T-cell (primary cell): ENCODE data around the gene TEAD2. TPM values are rescaled to one million over a fixed set of nuclear protein-coding genes. Genes with fewer than 3 reads are reported as not detected.
A peak's percentile ranks its signal among the peaks of the same experiment; 100 is the strongest.

Experiments used
- ATAC-seq, 4 experiments: fragments of 200-7000 bp in 3 of 4; fragments of 150-1000 bp in 1 of 4; cut with Tn5 transposase; replicated peaks in 1 of 4; 1 replicate in 3 of 4; 2 replicates in 1 of 4; pipeline ENCODE4 v1.10.0; 2021; ENCODE audit warnings: moderate library complexity in 3 of 4, mild to moderate bottlenecking in 2 of 4, moderate number of reproducible peaks in 1 of 4
- CTCF ChIA-PET, 2 donors: fragments of 300-600 bp; sonication (Branson Sonifier 250); formaldehyde crosslinking; loops; one replicate each; lab custom pipeline; 2022; ENCODE audit warnings: antibody characterized with exemption in 2 of 2; lab: Charles Lee
- POLR2A ChIA-PET, 2 donors: fragments of 300-600 bp; sonication (Branson Sonifier 250); formaldehyde crosslinking; loops; one replicate each; lab custom pipeline; 2022; ENCODE audit warnings: antibody characterized with exemption in 2 of 2; lab: Charles Lee
- DNase-seq, 35 experiments: peaks; one replicate each; pipeline versions ENCODE4 v3.0.0 to v3.0.0-alpha.2; 2013 to 2023
- H3K27ac ChIP-seq: one replicate; pipeline ENCODE4 v1.5.1; 2013; ENCODE audit warnings: low read length
- H3K27me3 ChIP-seq, 2 experiments: replicated peaks in 1 of 2; 1 replicate in 1 of 2; 2 replicates in 1 of 2; pipeline versions ENCODE4 v1.6.1 to v1.7.0; 2013; ENCODE audit warnings: low read length in 1 of 2, mixed read lengths in 1 of 2; ENCODE audit not compliant: control insufficient read depth in 2 of 2, insufficient read depth in 2 of 2; ENCODE audit errors: extremely low read depth in 1 of 2
- H3K36me3 ChIP-seq, 2 donors: 1 replicate in 1 of 2; 2 replicates in 1 of 2; pipeline versions ENCODE4 v1.6.1 to v1.7.0; 2013; ENCODE audit warnings: low read length in 1 of 2; ENCODE audit not compliant: control insufficient read depth in 2 of 2, insufficient read depth in 1 of 2; ENCODE audit errors: extremely low read depth in 1 of 2
- H3K4me1 ChIP-seq, 2 experiments: 1 replicate in 1 of 2; 2 replicates in 1 of 2; pipeline versions ENCODE4 v1.6.1 to v1.7.0; 2013; ENCODE audit warnings: low read length in 2 of 2, mixed read lengths in 1 of 2; ENCODE audit not compliant: insufficient read depth in 2 of 2, control insufficient read depth in 1 of 2; ENCODE audit errors: extremely low read depth in 1 of 2
- H3K4me3 ChIP-seq, 2 donors: 1 replicate in 1 of 2; 2 replicates in 1 of 2; pipeline versions ENCODE4 v1.5.1 to v1.7.0; 2013; ENCODE audit warnings: mild to moderate bottlenecking in 2 of 2, low read length in 1 of 2, moderate library complexity in 1 of 2; ENCODE audit not compliant: control insufficient read depth in 1 of 2; ENCODE audit errors: extremely low read depth in 1 of 2
- H3K9me3 ChIP-seq: 2 replicates; pipeline ENCODE4 v1.7.0; 2013
- H3K27ac Mint-ChIP-seq, 2 donors: one replicate each; pipeline ENCODE4 v1.8.0; 2020 to 2021; ENCODE audit warnings: mild to moderate bottlenecking in 2 of 2, mixed read lengths in 2 of 2
- H3K27me3 Mint-ChIP-seq, 2 donors: one replicate each; pipeline ENCODE4 v1.8.0; 2021 to 2022; ENCODE audit warnings: mixed read lengths in 2 of 2
- H3K36me3 Mint-ChIP-seq: one replicate; pipeline ENCODE4 v1.8.0; 2021; ENCODE audit warnings: mixed read lengths
- H3K4me1 Mint-ChIP-seq, 3 donors: one replicate each; pipeline ENCODE4 v1.8.0; 2020 to 2022; ENCODE audit warnings: mixed read lengths in 3 of 3, mild to moderate bottlenecking in 1 of 3
- H3K4me3 Mint-ChIP-seq, 3 donors: one replicate each; pipeline ENCODE4 v1.8.0; 2020 to 2022; ENCODE audit warnings: mild to moderate bottlenecking in 3 of 3, mixed read lengths in 3 of 3, moderate library complexity in 3 of 3
- H3K9me3 Mint-ChIP-seq, 3 donors: one replicate each; pipeline ENCODE4 v1.8.0; 2020 to 2022; ENCODE audit warnings: mixed read lengths in 3 of 3
- WGBS: methylation state at CpG from one replicate; pipeline ENCODE4 v1.1.5; 2013; ENCODE audit warnings: missing lambda C conversion rate; ENCODE audit not compliant: insufficient coverage; 5-methylcytosine and 5-hydroxymethylcytosine counted together
- total RNA-seq, 35 experiments: library from RNA in 6 of 35; stranded (reverse) in 6 of 35; fragments of 120-200 nt in 1 of 35; gene quantifications; one replicate each; pipeline versions ENCODE4 v1.2.1 to v1.2.4 and lab custom pipeline; 2013 to 2026

The TEAD2 gene
- total RNA-seq, 5 donors from 2014 or later (not counting 1 experiment from before 2014, with no cell fraction given): 0.20 to 0.43 (median 0.28) TPM; not detected in 2

DNA sequence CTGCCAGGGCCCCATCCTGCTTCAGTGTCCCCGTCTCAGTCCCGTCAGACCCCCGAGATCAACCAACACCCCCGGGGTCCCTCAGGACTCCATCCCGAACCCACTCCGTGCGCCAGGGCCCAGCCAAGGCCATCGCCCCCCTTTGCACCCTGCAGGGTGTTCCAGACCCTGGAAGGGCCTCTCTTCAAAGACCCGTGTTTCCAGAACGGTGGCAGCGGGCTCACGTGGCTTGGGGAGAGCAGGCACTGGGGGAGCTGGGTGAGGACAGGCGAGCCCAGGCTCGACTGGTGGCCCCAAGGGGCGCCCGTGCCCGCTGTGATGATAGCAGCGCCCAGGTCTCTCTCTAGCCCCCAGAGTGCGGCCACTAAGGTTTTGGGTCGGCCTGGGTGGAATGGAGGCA lies 27.2 kb upstream of the TEAD2 start:
- ChIA-PET POLR2A (no interaction called here), CTCF (interaction anchor here in 1 of 2 donors (0.5 kb wide), 1 partner anchor 23 kb away, joined by 3 read pairs; no protein-coding TSS in a partner anchor)
- peaks cover 0 to 5% of the 10 kb centered on the region in 2 experiments for H3K27me3 ChIP-seq
- 96% methylated on average over 18 of the region's 20 CpGs for WGBS
- no peak overlapping the region for H3K4me3 Mint-ChIP-seq
- no peak overlapping the region for H3K27ac ChIP-seq
- no peaks in the 10 kb centered on the region for H3K9me3 ChIP-seq
- H3K27ac Mint-ChIP-seq: no peak overlapping the region
- H3K4me3 ChIP-seq: no peak overlapping the region
- peaks cover 0 to 1% of the 10 kb centered on the region in 2 donors for H3K27me3 Mint-ChIP-seq
- H3K9me3 Mint-ChIP-seq: no peaks in the 10 kb centered on the region
- H3K4me1 ChIP-seq: peaks cover 2 to 23% of the 10 kb centered on the region in 2 experiments
- no peak for DNase-seq
- no peaks in the 10 kb centered on the region for H3K36me3 ChIP-seq
- H3K36me3 Mint-ChIP-seq: no peaks in the 10 kb centered on the region
- ATAC-seq: no peak
- H3K4me1 Mint-ChIP-seq: peaks cover 16 to 24% (median 19%) of the 10 kb centered on the region in 3 donors

DNA sequence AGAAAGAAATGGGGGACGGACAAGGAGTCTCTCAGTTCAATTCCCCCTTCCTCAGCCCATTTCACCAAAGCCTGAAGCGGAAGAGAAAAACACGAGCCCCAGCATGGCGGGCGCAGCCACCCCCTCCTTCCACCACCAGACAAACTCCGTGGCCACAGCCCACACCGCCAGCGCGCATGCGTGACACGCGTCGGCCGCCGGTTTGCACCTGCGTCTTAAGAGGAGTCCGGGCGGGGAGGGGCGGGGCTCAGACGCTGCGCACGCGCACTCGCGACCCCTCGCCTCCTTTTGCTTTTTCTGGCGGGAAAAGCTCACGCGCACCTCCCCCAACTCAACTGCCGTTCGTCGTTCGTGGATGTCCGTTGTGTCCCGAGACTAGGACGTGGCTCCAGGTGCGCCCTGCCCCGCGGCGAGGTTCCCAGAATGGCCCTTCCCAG lies 25.7 kb upstream of the TEAD2 start, which contains the start of gene KASH5:
KASH5 (plus strand) TSS at position 314 of the 437 bp plus-strand sequence. CDS start 2,635 bp downstream, outside the sequence.
- ATAC-seq: peak; percentile 72 to 87 (median 84)
- H3K36me3 ChIP-seq: no peaks in the 10 kb centered on the region
- H3K4me1 ChIP-seq: peaks cover 2 to 23% of the 10 kb centered on the region in 2 experiments
- H3K27me3 ChIP-seq: peaks cover 0 to 4% of the 10 kb centered on the region in 2 experiments
- ChIA-PET POLR2A (no interaction called here), CTCF (interaction anchor here in 1 of 2 donors (0.7 kb wide), 1 partner anchor 66 kb away, joined by 5 read pairs; no protein-coding TSS in a partner anchor)
- H3K4me3 Mint-ChIP-seq: peak within 1 kb of the TSS; percentile 37 to 63 (median 39)
- DNase-seq: peak; percentile 57 to 93 (median 82)
- peak within 1 kb of the TSS in 1 of 2 donors; percentile 17 for H3K4me3 ChIP-seq
- peak within 1 kb of the TSS; percentile 27 to 39 for H3K27ac Mint-ChIP-seq
- no peaks in the 10 kb centered on the region for H3K9me3 ChIP-seq
- H3K9me3 Mint-ChIP-seq: no peaks in the 10 kb centered on the region
- H3K27ac ChIP-seq: no peak within 1 kb of the TSS
- peaks cover 0 to 1% of the 10 kb centered on the region in 2 donors for H3K27me3 Mint-ChIP-seq
- no peaks in the 10 kb centered on the region for H3K36me3 Mint-ChIP-seq
- peaks cover 16 to 24% (median 19%) of the 10 kb centered on the region in 3 donors for H3K4me1 Mint-ChIP-seq
- 40% methylated on average over 27 of the region's 40 CpGs for WGBS

DNA sequence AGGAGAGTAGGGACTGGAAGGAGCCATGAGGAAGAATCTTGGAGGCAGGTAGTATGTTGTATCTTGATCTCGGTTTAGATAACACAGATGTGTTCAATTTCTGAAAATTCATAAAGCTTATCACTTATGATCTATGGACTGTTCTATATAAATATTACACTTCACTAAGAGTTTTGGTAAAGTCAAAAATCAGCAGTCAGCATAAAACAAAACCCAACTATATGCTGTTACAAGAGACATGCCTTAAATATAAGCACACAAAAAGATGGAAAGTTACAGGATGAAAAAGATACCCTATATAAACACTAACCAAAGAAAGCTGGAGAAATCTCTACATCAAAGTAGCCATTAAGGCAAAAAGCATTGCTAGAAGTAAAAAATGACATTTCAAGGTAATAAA lies 21.4 kb upstream of the TEAD2 start:
- ATAC-seq (no peak), DNase-seq (no peak)
- no peak overlapping the region for H3K27ac ChIP-seq
- ChIA-PET POLR2A (no interaction called here), CTCF (interaction anchor here (0.6 to 0.7 kb wide), 3 partner anchors 185 to 895 kb away, joined by 3 to 7 read pairs (median 3); no protein-coding TSS in a partner anchor)
- Mint-ChIP-seq H3K36me3 (no peaks in the 10 kb centered on the region), H3K27ac (no peak overlapping the region), H3K9me3 (peaks cover 0 to 8% (median 3%) of the 10 kb centered on the region in 3 donors), H3K27me3 (peaks cover 0 to 3% of the 10 kb centered on the region in 2 donors), H3K4me3 (no peak overlapping the region), H3K4me1 (peaks cover 7 to 12% (median 8%) of the 10 kb centered on the region in 3 donors)
- no peak overlapping the region for H3K4me3 ChIP-seq
- H3K36me3 ChIP-seq: no peaks in the 10 kb centered on the region
- peaks cover 0 to 10% of the 10 kb centered on the region in 2 experiments for H3K27me3 ChIP-seq
- H3K4me1 ChIP-seq: peaks cover 2 to 10% of the 10 kb centered on the region in 2 experiments
- no CpG with 5 or more reads among the region's 1 CpG for WGBS
- peaks cover 2% of the 10 kb centered on the region for H3K9me3 ChIP-seq

DNA sequence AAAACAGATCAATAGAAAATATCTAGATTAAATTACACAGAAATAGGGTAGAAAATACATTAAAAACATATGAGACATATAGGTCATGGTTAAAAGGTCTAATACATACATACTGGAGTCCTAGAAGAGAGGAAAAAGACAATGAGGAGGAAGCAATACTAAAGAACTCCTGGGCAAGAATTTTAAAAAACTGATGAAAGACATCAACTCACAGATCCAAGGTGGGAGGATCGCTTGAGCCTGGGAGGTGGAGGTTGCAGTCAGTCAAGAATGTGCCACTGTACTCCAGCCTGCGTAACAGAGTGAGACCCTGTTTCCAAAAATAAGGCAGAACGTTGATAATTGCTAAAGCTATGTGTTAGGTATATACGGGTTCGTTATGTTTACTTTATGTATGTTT lies 20.4 kb upstream of the TEAD2 start:
- no peak overlapping the region for H3K4me3 ChIP-seq
- no peak overlapping the region for H3K27ac ChIP-seq
- peaks cover 2% of the 10 kb centered on the region for H3K9me3 ChIP-seq
- DNase-seq (no peak), ATAC-seq (no peak)
- H3K36me3 ChIP-seq: no peaks in the 10 kb centered on the region
- peaks cover 0 to 10% of the 10 kb centered on the region in 2 experiments for H3K27me3 ChIP-seq
- Mint-ChIP-seq H3K27ac (no peak overlapping the region), H3K4me1 (peaks cover 2 to 6% (median 3%) of the 10 kb centered on the region in 3 donors), H3K4me3 (no peak overlapping the region), H3K36me3 (no peaks in the 10 kb centered on the region), H3K27me3 (peaks cover 0 to 3% of the 10 kb centered on the region in 2 donors), H3K9me3 (peaks cover 0 to 8% (median 3%) of the 10 kb centered on the region in 3 donors)
- H3K4me1 ChIP-seq: peaks cover 0 to 2% of the 10 kb centered on the region in 2 experiments
- POLR2A ChIA-PET: no interaction called here
- WGBS: 100% methylated on average over 2 of the region's 5 CpGs
- CTCF ChIA-PET: interaction anchor here in 1 of 2 donors (0.7 kb wide), 1 partner anchor 334 kb away, joined by 3 read pairs; no protein-coding TSS in a partner anchor

DNA sequence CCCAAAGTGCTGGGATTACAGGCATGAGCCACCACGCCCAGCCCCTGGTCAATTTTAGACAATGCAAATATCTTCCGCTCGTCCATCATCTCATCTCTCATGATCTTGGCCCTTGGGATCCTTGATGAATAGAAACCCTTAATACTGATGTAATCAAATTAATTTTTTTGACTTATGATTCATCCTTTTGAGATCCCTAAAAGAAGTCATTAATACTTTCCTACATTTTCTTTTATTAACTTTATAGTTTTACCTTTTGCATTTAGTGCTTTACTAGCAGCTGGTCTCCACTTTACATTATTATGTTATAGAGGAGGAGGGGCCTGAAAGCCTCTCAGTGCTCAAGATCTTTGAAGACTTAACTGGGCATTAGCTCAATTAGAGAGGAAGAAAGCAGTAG lies 18.2 kb upstream of the TEAD2 start:
- Mint-ChIP-seq H3K36me3 (no peaks in the 10 kb centered on the region), H3K27me3 (peaks cover 3 to 9% of the 10 kb centered on the region in 2 donors), H3K4me3 (no peak overlapping the region), H3K9me3 (peaks cover 0 to 8% (median 3%) of the 10 kb centered on the region in 3 donors), H3K4me1 (no peaks in the 10 kb centered on the region), H3K27ac (no peak overlapping the region)
- DNase-seq (no peak), ATAC-seq (no peak)
- H3K27me3 ChIP-seq: peaks cover 0 to 25% of the 10 kb centered on the region in 2 experiments
- no peak overlapping the region for H3K27ac ChIP-seq
- no peak overlapping the region for H3K4me3 ChIP-seq
- WGBS: 83% methylated on average over 1 of the region's 3 CpGs
- no peaks in the 10 kb centered on the region for H3K36me3 ChIP-seq
- H3K4me1 ChIP-seq: no peaks in the 10 kb centered on the region
- ChIA-PET POLR2A (no interaction called here), CTCF (no interaction called here)
- H3K9me3 ChIP-seq: peaks cover 2% of the 10 kb centered on the region

DNA sequence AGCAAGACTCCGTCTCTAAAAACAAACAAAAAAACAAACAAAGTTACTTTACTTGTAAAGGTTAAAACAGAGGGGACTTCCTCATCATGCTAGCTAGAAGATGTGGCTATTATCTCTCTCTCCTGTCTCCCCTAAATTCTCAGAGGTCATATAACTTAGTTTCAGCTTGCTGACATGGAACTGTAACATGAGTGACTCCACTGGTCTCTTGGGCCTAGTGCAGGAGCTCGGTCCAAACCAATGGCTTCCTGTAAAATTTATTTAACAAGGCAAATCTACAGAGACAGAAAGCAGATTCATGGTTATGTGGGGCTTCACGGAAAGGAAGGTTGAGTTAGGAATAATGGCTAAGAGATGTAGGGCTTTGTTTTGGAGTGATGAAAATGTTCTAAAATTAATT lies 16.3 kb upstream of the TEAD2 start:
- ChIA-PET CTCF (no interaction called here), POLR2A (no interaction called here)
- Histone ChIP-seq H3K4me3 (no peak overlapping the region), H3K36me3 (no peaks in the 10 kb centered on the region), H3K4me1 (no peaks in the 10 kb centered on the region), H3K27me3 (peaks cover 0 to 34% of the 10 kb centered on the region in 2 experiments), H3K27ac (no peak overlapping the region), H3K9me3 (peaks cover 2% of the 10 kb centered on the region)
- no peak overlapping the region for H3K4me3 Mint-ChIP-seq
- WGBS: no CpG with 5 or more reads among the region's 3 CpGs
- no peaks in the 10 kb centered on the region for H3K36me3 Mint-ChIP-seq
- H3K4me1 Mint-ChIP-seq: no peaks in the 10 kb centered on the region
- peaks cover 3 to 9% of the 10 kb centered on the region in 2 donors for H3K27me3 Mint-ChIP-seq
- ATAC-seq: no peak
- H3K27ac Mint-ChIP-seq: no peak overlapping the region
- H3K9me3 Mint-ChIP-seq: peaks cover 0 to 8% (median 3%) of the 10 kb centered on the region in 3 donors
- no peak for DNase-seq
